Neural cell (in vitro differentiated cells): Measurements from ENCODE around the gene ADGRB2. TPM values are rescaled to one million over a fixed set of nuclear protein-coding genes. Genes with fewer than 3 reads are reported as not detected.

Source experiments
- H2AFZ ChIP-seq: fragments of 200-600, 300-800 bp; sonication (generic), shearing (Covaris generic); 2 replicates; pipeline ENCODE4 v1.6.0; 2014; ENCODE audit warnings: low read depth, mild to moderate bottlenecking, antibody characterized with exemption, low read length, moderate library complexity
- H3F3A ChIP-seq: fragments of 200-600 bp; shearing (Covaris generic); 2 replicates; pipeline ENCODE4 v1.6.1; 2016; ENCODE audit warnings: mild to moderate bottlenecking, moderate library complexity, mixed read lengths, antibody characterized with exemption, low read length; ENCODE audit not compliant: insufficient read depth, poor library complexity, severe bottlenecking
- H3K27ac ChIP-seq: fragments of 200-600, 300-800 bp; sonication (generic), shearing (Covaris generic); 2 replicates; pipeline ENCODE4 v1.5.1; 2014; ENCODE audit warnings: mild to moderate bottlenecking, low read length, moderate library complexity
- H3K27me3 ChIP-seq: fragments of 300-800, 200-600 bp; sonication (generic), shearing (Covaris generic); 2 replicates; pipeline ENCODE4 v1.6.0; 2014; ENCODE audit warnings: mild to moderate bottlenecking, low read depth, low read length, moderate library complexity; ENCODE audit not compliant: insufficient read depth
- H3K36me3 ChIP-seq: fragments of 300-800, 200-600 bp; sonication (generic), shearing (Covaris generic); 2 replicates; pipeline ENCODE4 v1.5.1; 2014; ENCODE audit warnings: mild to moderate bottlenecking, antibody characterized with exemption, low read length, moderate library complexity; ENCODE audit not compliant: insufficient read depth
- H3K4me2 ChIP-seq: fragments of 300-800, 200-600 bp; sonication (generic), shearing (Covaris generic); 2 replicates; pipeline ENCODE4 v1.6.0; 2014; ENCODE audit warnings: mild to moderate bottlenecking, low read length
- H3K4me3 ChIP-seq: fragments of 300-800, 200-600 bp; sonication (generic), shearing (Covaris generic); 2 replicates; pipeline ENCODE4 v1.5.1; 2014; ENCODE audit warnings: mild to moderate bottlenecking, low read length, moderate library complexity
- H3K79me2 ChIP-seq: fragments of 200-600 bp; shearing (Covaris generic); replicated peaks from 2 replicates; pipeline ENCODE4 v1.6.0; 2014; ENCODE audit warnings: mild to moderate bottlenecking, low read length, moderate library complexity; ENCODE audit not compliant: insufficient read depth
- H3K9ac ChIP-seq: fragments of 300-800, 200-600 bp; sonication (generic), shearing (Covaris generic); 2 replicates; pipeline ENCODE4 v1.6.1; 2016; ENCODE audit warnings: mild to moderate bottlenecking, low read length, mixed read lengths
- H3K9me2 ChIP-seq: fragments of 200-600 bp; shearing (Covaris generic); 2 replicates; pipeline ENCODE4 v1.6.1; 2016; ENCODE audit warnings: mild to moderate bottlenecking, low read length, mixed read lengths; ENCODE audit not compliant: insufficient read depth
- H3K9me3 ChIP-seq: fragments of 200-600, 300-800 bp; sonication (generic), shearing (Covaris generic); 2 replicates; pipeline ENCODE4 v1.6.1; 2016; ENCODE audit warnings: mild to moderate bottlenecking, mixed run types, low read length, moderate library complexity, mixed read lengths
- H4K20me1 ChIP-seq: fragments of 200-600 bp; shearing (Covaris generic); 2 replicates; pipeline ENCODE4 v1.6.1; 2016; ENCODE audit warnings: mild to moderate bottlenecking, mixed run types; ENCODE audit not compliant: insufficient read depth
- EP300 ChIP-seq: fragments of 450-650 bp; conservative IDR thresholded peaks from 2 replicates; pipeline ENCODE4 v1.6.1; 2014; ENCODE audit warnings: antibody characterized with exemption, mild to moderate bottlenecking, moderate library complexity; ENCODE audit not compliant: poor library complexity, severe bottlenecking
- EZH2 ChIP-seq: fragments of 200-600, 300-800 bp; shearing (Covaris generic), sonication (generic); IDR thresholded peaks from 2 replicates; pipeline ENCODE4 v1.6.1; 2014; ENCODE audit warnings: antibody characterized with exemption, low read length, borderline replicate concordance, mild to moderate bottlenecking; ENCODE audit not compliant: insufficient read depth, poor library complexity, severe bottlenecking
- MXI1 ChIP-seq: fragments of 450-650 bp; conservative IDR thresholded peaks from 2 replicates; pipeline ENCODE4 v1.6.1; 2014; ENCODE audit warnings: antibody characterized with exemption, mild to moderate bottlenecking; ENCODE audit not compliant: poor library complexity, severe bottlenecking
- POLR2AphosphoS5 ChIP-seq: IDR thresholded peaks from 2 replicates; pipeline ENCODE4 v1.6.1; 2012
- RAD21 ChIP-seq: fragments of 450-650 bp; conservative IDR thresholded peaks from 2 replicates; pipeline ENCODE4 v1.6.1; 2014; ENCODE audit warnings: antibody characterized with exemption, mild to moderate bottlenecking, moderate library complexity
- SMC3 ChIP-seq: fragments of 450-650 bp; conservative IDR thresholded peaks from 2 replicates; pipeline ENCODE4 v1.6.1; 2014; ENCODE audit warnings: antibody characterized with exemption, mild to moderate bottlenecking, moderate library complexity; ENCODE audit not compliant: poor library complexity
- TAF1 ChIP-seq: IDR thresholded peaks from 2 replicates; pipeline ENCODE4 v1.6.1; 2012; ENCODE audit warnings: low read depth
- polyA plus RNA-seq: library from polyadenylated mRNA; depleted of rRNA; stranded (reverse); fragments of >200 nt; gene quantifications from 2 replicates; pipeline ENCODE4 v1.2.3, GENCODE V29; 2014
- TF ChIP-seq, protein P1 (sequence below): fragments of 450-650 bp; IDR thresholded peaks from 2 replicates; pipeline ENCODE4 v1.5.1; 2014; ENCODE audit warnings: antibody characterized with exemption, mild to moderate bottlenecking, moderate library complexity; ENCODE audit not compliant: poor library complexity, severe bottlenecking
- TF ChIP-seq, protein P2 (sequence below): IDR thresholded peaks from 2 replicates; pipeline ENCODE4 v1.6.1; 2012; ENCODE audit warnings: borderline replicate concordance

Gene ADGRB2
- polyA plus RNA-seq, 1 donor from 2014 or later, result 45.0 TPM

DNA sequence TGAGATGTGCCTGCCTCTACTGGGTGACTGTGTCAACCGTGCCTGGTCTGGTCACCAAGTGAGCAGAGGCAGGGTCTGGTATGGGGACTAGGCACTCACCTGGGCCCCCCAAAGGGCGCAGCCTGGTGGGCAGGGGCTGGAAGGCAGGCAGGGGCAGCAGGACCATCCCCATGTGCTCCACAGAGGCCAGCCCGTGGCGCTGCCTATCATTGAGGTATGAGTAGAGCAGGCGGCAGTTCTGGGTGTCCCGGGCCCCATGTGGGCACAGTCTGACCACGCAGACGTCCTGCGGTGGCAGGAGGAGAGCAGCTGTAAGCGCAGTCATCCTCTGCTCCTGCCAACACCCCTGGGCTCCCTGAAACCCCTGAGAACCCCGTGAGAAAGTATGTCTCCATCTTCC, 28.0 kb upstream of the ADGRB2 start:
- Histone ChIP-seq H3K36me3 (no peaks in the 10 kb centered on the region), H3K9ac (no peak overlapping the region), H3K4me2 (no peak overlapping the region), H2AFZ (no peak overlapping the region), H3K79me2 (no peaks in the 10 kb centered on the region), H3K9me2 (no peaks in the 10 kb centered on the region), H3K9me3 (no peaks in the 10 kb centered on the region), H3K27me3 (no peaks in the 10 kb centered on the region), H3K27ac (no peak overlapping the region), H3F3A (no peaks in the 10 kb centered on the region), H3K4me3 (no peak overlapping the region), H4K20me1 (no peaks in the 10 kb centered on the region)
- TF ChIP-seq EP300 (no peak), POLR2AphosphoS5 (no peak), TAF1 (no peak), SMC3 (no peak), EZH2 (no peak), MXI1 (no peak), RAD21 (no peak)
- TF ChIP-seq, protein P1, sequence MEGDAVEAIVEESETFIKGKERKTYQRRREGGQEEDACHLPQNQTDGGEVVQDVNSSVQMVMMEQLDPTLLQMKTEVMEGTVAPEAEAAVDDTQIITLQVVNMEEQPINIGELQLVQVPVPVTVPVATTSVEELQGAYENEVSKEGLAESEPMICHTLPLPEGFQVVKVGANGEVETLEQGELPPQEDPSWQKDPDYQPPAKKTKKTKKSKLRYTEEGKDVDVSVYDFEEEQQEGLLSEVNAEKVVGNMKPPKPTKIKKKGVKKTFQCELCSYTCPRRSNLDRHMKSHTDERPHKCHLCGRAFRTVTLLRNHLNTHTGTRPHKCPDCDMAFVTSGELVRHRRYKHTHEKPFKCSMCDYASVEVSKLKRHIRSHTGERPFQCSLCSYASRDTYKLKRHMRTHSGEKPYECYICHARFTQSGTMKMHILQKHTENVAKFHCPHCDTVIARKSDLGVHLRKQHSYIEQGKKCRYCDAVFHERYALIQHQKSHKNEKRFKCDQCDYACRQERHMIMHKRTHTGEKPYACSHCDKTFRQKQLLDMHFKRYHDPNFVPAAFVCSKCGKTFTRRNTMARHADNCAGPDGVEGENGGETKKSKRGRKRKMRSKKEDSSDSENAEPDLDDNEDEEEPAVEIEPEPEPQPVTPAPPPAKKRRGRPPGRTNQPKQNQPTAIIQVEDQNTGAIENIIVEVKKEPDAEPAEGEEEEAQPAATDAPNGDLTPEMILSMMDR, result no peak
- TF ChIP-seq, protein P2, sequence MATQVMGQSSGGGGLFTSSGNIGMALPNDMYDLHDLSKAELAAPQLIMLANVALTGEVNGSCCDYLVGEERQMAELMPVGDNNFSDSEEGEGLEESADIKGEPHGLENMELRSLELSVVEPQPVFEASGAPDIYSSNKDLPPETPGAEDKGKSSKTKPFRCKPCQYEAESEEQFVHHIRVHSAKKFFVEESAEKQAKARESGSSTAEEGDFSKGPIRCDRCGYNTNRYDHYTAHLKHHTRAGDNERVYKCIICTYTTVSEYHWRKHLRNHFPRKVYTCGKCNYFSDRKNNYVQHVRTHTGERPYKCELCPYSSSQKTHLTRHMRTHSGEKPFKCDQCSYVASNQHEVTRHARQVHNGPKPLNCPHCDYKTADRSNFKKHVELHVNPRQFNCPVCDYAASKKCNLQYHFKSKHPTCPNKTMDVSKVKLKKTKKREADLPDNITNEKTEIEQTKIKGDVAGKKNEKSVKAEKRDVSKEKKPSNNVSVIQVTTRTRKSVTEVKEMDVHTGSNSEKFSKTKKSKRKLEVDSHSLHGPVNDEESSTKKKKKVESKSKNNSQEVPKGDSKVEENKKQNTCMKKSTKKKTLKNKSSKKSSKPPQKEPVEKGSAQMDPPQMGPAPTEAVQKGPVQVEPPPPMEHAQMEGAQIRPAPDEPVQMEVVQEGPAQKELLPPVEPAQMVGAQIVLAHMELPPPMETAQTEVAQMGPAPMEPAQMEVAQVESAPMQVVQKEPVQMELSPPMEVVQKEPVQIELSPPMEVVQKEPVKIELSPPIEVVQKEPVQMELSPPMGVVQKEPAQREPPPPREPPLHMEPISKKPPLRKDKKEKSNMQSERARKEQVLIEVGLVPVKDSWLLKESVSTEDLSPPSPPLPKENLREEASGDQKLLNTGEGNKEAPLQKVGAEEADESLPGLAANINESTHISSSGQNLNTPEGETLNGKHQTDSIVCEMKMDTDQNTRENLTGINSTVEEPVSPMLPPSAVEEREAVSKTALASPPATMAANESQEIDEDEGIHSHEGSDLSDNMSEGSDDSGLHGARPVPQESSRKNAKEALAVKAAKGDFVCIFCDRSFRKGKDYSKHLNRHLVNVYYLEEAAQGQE, result no peak

DNA sequence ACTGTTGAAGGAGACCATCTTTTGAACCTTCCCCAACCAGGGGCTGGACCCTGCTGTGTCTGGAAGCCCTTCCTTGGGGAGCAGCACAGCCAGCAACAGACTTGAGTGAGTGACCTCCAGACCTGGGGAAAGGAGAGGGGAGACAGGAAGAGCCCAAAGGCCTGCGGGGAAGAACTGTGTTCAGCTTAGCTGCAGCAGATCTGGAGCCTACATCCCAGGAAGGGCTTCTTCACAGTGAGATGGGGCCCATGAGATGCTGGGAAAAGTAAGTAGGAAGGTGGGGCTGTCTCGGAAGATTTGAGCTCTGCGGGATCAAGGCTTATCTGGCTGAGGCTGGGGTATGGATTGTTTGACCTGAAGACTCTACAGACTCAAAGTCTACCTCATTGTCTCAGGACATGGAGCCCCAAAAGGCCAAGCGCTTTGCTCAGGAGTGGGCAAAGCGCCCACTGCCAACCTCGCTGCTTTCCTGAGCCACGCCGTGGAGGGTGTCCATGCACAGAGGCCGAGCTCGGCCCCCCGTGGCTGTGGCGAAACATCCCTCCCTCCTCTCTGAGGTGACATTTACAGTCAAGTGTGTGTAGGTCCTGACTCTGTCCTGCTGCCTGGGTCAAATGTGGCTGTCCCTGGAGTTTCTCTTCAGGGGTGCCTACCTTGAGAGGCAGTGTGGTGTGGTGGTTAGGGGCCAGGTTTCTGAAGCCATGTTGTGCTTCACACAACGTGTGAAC, 27.2 kb upstream of the ADGRB2 start:
- no peak for TF ChIP-seq RAD21
- TF ChIP-seq TAF1, result no peak
- TF ChIP-seq, protein P1, result no peak
- TF ChIP-seq, protein P2, result no peak
- TF ChIP-seq EZH2, result no peak
- no peak for TF ChIP-seq POLR2AphosphoS5
- TF ChIP-seq MXI1, result no peak
- Histone ChIP-seq H3F3A (no peaks in the 10 kb centered on the region), H4K20me1 (no peaks in the 10 kb centered on the region), H3K9ac (no peak overlapping the region), H3K79me2 (no peaks in the 10 kb centered on the region), H3K9me2 (no peaks in the 10 kb centered on the region), H3K27ac (no peak overlapping the region), H3K36me3 (no peaks in the 10 kb centered on the region), H3K4me3 (no peak overlapping the region), H3K27me3 (no peaks in the 10 kb centered on the region), H3K4me2 (no peak overlapping the region), H3K9me3 (no peaks in the 10 kb centered on the region), H2AFZ (no peak overlapping the region)
